Loucy (cell line): ENCODE measurements around the gene TYR.
"Not testable (repeated sequence)": the region's sequence is repeated elsewhere in the genome, so short reads cannot be mapped to it uniquely, and the experiment has no call there.

Experiments used
- CTCF ChIP-seq: fragments of 200-600 bp; sonication (generic); conservative IDR thresholded peaks from 2 replicates; pipeline ENCODE4 v1.5.1; 2014; ENCODE audit warnings: mild to moderate bottlenecking, antibody characterized with exemption, low read length
- EZH2phosphoT487 ChIP-seq: fragments of 200-600 bp; IDR thresholded peaks from 2 replicates; pipeline ENCODE4 v1.6.1; 2018; ENCODE audit warnings: antibody characterized with exemption, mild to moderate bottlenecking, moderate library complexity, borderline replicate concordance

DNA sequence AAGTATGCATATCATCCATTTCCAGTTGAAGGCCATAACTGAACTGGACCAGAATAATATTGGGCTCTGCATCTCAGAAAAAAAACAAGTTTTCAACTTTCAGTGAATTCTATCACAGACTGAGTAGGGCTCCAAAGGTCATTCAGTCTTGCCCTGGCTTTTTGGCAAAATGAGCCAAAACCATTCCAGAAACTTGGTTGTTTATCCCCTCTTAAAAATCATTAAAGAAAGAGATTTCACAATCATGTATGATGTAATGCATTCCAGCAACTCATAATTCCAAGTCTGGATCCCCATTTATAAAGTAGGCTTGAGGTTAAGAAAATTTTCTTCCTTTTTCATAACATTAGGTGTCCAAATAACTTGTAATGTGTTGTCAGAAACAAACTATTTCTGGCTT lies 162.8 kb downstream of the TYR start:
- not testable (repeated sequence) for TF ChIP-seq CTCF, EZH2phosphoT487
